Measurements from ENCODE around the gene PPP1R14B. TPM values are rescaled to one million over a fixed set of nuclear protein-coding genes. Genes with fewer than 3 reads are reported as not detected.

PPP1R14B gene, protein sequence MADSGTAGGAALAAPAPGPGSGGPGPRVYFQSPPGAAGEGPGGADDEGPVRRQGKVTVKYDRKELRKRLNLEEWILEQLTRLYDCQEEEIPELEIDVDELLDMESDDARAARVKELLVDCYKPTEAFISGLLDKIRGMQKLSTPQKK
- total RNA-seq (ENCODE audit: low replicate concordance) = 114 and 363 TPM in 2 replicates

GRCh38 chr11:64246871-64247728 lies at the start of gene PPP1R14B:
PPP1R14B (minus strand) TSS chr11:64246943; CDS start chr11:64246673, 270 bp downstream.

GRCh38 chr11:64291262-64291751 lies 44.6 kb upstream of the PPP1R14B start, which contains the start of gene KCNK4:
KCNK4 (plus strand) TSS chr11:64291302; CDS start chr11:64293019, 1,717 bp downstream.

GRCh38 chr11:64284962-64285884 lies 38.5 kb upstream of the PPP1R14B start, which contains the start of gene GPR137:
GPR137 (plus strand) TSS chr11:64285848; CDS start chr11:64286525, 677 bp downstream.

DNA sequence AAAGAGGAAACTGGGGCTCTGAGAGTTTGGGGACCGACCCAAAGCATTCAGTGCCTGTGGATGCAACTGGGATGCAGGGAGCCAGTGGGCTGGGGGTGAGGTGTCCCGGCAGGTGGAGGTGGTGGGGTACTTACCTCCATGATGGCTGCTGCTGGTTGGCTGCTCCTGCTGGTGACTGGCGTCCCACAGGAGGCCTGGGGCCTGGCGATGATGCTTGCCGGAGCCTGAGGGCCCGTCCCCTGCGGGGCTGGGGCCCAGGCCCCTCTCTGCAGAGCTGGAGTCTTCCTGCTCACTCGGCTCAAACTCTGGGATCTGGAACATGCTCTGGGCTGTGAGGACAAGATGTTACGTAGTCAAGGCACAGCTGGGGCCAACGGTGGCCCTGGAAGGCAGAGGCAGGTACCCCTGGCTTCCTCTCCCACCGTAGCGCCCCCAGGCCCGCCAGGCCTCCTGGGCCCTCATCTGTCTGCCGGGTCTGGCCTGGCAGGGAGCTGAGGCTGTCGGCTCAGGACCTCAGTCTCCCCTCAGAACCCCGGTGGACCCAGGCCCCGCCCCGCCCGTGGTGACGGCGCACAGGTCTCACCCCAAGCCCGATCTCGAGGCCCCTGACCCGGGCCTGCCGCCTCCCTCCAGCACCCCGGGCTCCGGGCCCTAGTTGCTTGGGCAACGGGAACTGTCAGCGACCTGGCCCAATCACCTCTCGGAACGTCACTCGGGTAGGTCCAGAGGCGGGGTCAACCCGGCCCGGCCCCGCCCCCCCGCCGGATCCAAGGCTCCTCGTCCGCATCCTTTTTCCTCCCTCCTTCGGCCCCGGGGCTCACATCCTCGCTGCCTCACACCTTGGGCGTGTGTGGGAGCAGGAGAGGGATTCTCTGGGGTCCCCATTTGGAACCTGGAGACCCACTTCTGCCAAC lies 37.6 kb upstream of the PPP1R14B start, which contains the start of gene BAD:
Gene BAD (minus strand): TSS at position 618 of the 914 bp plus-strand sequence. CDS start 297 bp downstream, at position 321.

GRCh38 chr11:64251016-64251752 lies 4.4 kb upstream of the PPP1R14B start, which contains the start of gene PLCB3:
PLCB3 (plus strand) TSS chr11:64251530; CDS start chr11:64251650, 120 bp downstream.

GRCh38 chr11:64240435-64241240 lies 6.1 kb downstream of the PPP1R14B start, which contains the start of gene FKBP2:
FKBP2 (plus strand) TSS chr11:64241095; CDS start chr11:64242388, 1,293 bp downstream.

DNA sequence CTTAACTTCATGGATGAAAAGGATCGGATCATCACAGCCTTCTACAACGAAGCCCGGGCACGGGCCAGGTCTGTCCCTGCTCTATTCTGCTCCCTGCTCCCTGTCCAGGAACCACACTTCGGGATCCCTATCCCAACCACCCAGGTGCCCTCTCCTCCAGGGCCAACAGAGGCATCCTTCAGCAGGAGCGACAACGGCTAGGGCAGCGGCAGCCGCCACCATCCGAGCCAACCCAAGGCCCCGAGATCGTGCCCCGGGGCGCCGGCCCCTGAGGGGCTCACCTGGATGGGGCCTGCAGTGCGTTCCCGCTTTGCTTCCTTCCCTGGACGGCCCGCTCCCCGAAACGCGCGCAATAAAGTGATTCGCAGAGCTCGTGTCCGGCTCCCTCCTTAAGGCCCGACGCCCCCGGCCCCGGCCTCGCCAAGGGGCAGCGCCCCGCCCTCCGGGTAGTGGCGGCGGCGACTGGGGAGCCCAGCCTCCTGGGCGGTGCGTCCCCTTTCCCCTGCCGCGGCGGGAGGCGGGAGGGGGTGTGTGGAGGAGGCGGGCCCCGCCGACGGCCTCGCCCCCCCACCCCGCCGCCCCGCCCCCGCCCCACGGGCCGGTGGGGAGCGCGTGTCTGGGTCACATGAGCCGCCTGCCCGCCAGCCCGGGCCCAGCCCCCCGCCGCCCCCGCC lies 12.7 kb downstream of the PPP1R14B start, which contains the start of gene VEGFB:
Gene VEGFB (plus strand): TSS at position 672 of the 674 bp plus-strand sequence. CDS start 250 bp downstream, outside the sequence.

GRCh38 chr11:64230171-64230984 lies 16.4 kb downstream of the PPP1R14B start, which contains the start of gene DNAJC4:
DNAJC4 (plus strand) TSS chr11:64230548; CDS start chr11:64230855, 307 bp downstream.

DNA sequence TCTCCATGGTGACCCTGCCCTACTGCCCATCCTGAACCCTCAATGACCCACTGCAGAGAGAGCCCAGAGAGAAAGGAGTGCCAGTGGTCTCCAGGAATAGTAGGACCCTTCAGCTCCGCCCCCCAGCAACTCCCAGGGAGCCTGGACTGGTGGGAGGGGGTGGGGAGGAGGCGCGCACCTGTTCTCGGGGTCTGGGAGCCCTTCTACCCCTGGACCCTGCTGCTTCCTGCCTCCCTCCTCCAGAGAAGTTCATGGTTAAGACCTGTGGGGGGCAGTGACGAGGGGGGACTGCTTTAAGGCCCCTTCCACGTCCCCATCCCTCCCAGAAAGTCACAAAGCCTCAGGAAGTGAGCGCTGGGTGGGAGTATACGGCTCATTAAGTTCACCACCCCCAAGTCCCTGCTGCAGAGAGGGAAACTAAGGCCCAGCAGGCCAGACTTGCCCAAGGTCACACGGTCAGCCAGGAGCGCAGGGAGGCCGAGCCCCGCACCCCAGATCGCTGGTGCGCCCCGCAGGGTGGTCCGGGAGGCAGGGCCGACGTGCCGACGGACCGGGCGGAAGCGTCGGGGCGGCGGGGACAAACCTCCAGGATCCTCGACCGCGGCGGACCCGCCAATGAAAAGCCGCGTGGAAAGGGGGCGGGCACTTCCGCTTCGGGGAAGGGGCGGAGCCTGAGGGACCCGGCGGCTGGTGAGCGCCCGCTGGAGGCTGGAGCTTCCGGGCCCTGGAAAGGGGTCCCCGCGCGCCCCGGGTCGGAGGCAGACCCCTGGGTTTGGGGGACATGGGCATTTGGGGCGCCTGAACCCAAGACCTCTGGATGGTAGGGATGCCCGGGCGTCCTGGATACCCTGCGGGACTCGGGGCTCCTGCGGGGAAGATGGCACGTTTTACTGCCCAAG lies 20.9 kb downstream of the PPP1R14B start, which contains the start of the genes NUDT22 and TRPT1:
Gene NUDT22 (plus strand): TSS at position 667 of the 899 bp plus-strand sequence. CDS start 379 bp downstream, outside the sequence.
Gene TRPT1 (minus strand): TSS at position 579 of the 899 bp plus-strand sequence. CDS start 326 bp downstream, at position 253.

DNA sequence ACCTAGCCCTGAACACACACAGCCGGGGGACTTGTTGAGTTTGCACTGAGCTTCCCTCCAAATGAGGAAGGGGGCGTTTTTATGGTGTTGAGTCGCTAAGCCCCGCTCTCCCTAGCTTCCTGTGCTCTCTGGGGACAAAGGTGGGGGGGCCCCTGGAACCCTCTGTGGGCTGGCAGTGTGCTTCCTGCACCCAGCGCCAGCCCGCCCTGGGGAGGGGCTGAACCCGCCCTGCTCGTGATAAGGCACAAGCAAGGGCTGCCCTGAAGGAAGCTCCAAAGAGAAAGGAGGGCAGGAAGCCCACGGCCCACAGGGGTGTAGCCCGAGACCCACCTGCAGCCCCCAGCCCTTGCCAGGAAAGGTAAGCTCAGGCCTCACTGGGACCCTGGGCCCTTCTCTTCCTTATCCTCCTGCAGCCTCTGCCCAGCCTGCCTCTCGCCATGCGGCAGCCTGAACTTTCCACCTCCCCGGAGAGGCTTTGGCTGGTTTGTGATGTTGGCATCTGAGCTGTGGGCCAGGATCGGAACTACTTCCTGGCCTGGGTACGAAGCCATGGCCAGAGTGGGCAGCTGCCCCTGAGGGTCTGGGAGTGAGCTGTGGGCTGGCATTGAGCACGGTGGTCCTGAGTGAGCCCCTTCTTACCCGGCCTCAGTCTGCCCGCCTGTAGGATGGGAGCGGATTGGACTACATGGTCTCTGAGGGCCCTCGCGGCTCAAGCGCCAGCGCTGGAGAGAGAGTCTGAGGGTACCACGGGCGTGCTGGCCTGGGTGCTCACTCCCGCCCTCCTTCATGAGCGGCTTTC lies 40.1 kb downstream of the PPP1R14B start, which contains the start of gene FERMT3:
Gene FERMT3 (plus strand): TSS at position 265 of the 799 bp plus-strand sequence. CDS start 644 bp downstream, outside the sequence.

Other genes with a start within 250 kb of the PPP1R14B start
- under 0.01 TPM in 1 of 2 replicates, not detected in the other for gene FLRT1, start 211.0 kb downstream of the PPP1R14B start, total RNA-seq (ENCODE audit: low replicate concordance)
- gene MACROD1, start 80.8 kb downstream of the PPP1R14B start, total RNA-seq (ENCODE audit: low replicate concordance) = 24.5 and 25.4 TPM in 2 replicates
- gene STIP1, start 60.8 kb downstream of the PPP1R14B start, total RNA-seq (ENCODE audit: low replicate concordance) = 162 and 280 TPM in 2 replicates
- 8.0 and 10.7 TPM in 2 replicates for gene FERMT3, start 40.2 kb downstream of the PPP1R14B start, total RNA-seq (ENCODE audit: low replicate concordance)
- gene TRPT1, start 20.8 kb downstream of the PPP1R14B start, total RNA-seq (ENCODE audit: low replicate concordance) = 32.9 and 42.8 TPM in 2 replicates
- 34.6 and 72.8 TPM in 2 replicates for gene NUDT22, start 20.7 kb downstream of the PPP1R14B start, total RNA-seq (ENCODE audit: low replicate concordance)
- 11.7 and 12.6 TPM in 2 replicates for gene DNAJC4, start 16.4 kb downstream of the PPP1R14B start, total RNA-seq (ENCODE audit: low replicate concordance)
- 20.7 and 23.5 TPM in 2 replicates for gene VEGFB, start 12.4 kb downstream of the PPP1R14B start, total RNA-seq (ENCODE audit: low replicate concordance)
- gene FKBP2, start 5.8 kb downstream of the PPP1R14B start, total RNA-seq (ENCODE audit: low replicate concordance) = 67.4 and 90.4 TPM in 2 replicates
- 43.6 and 50.0 TPM in 2 replicates for gene PLCB3, start 4.6 kb upstream of the PPP1R14B start, total RNA-seq (ENCODE audit: low replicate concordance)
- 26.3 and 79.5 TPM in 2 replicates for gene BAD, start 37.7 kb upstream of the PPP1R14B start, total RNA-seq (ENCODE audit: low replicate concordance)
- gene GPR137, start 38.9 kb upstream of the PPP1R14B start, total RNA-seq (ENCODE audit: low replicate concordance) = 6.9 and 7.1 TPM in 2 replicates
- gene KCNK4, start 44.4 kb upstream of the PPP1R14B start, total RNA-seq (ENCODE audit: low replicate concordance) = not detected in 2 replicates
- gene CATSPERZ, start 53.4 kb upstream of the PPP1R14B start, total RNA-seq (ENCODE audit: low replicate concordance) = 0.15 and 0.23 TPM in 2 replicates
- gene ESRRA, start 58.6 kb upstream of the PPP1R14B start, total RNA-seq (ENCODE audit: low replicate concordance) = 22.8 and 29.8 TPM in 2 replicates
- 244 and 288 TPM in 2 replicates for gene TRMT112, start 70.6 kb upstream of the PPP1R14B start, total RNA-seq (ENCODE audit: low replicate concordance)
- 378 and 390 TPM in 2 replicates for gene PRDX5, start 71.2 kb upstream of the PPP1R14B start, total RNA-seq (ENCODE audit: low replicate concordance)
- 0.12 and 3.2 TPM in 2 replicates for gene CCDC88B, start 93.3 kb upstream of the PPP1R14B start, total RNA-seq (ENCODE audit: low replicate concordance)
- gene RPS6KA4, start 112.2 kb upstream of the PPP1R14B start, total RNA-seq (ENCODE audit: low replicate concordance) = 39.3 and 51.6 TPM in 2 replicates